Activated naive CD8-positive, alpha-beta T cell treated with anti-CD3 and anti-CD28 coated beads for 36 hours (primary cell): ENCODE measurements around the gene NTN5. TPM values are rescaled to one million over a fixed set of nuclear protein-coding genes. Genes with fewer than 3 reads are reported as not detected.

Source experiments
- DNase-seq: peaks from one replicate; pipeline ENCODE4 v3.0.0; 2021
- H3K27ac Mint-ChIP-seq: one replicate; pipeline ENCODE4 v1.8.0; 2022; ENCODE audit warnings: mild to moderate bottlenecking, moderate library complexity, mixed read lengths
- H3K27me3 Mint-ChIP-seq: one replicate; pipeline ENCODE4 v1.8.0; 2022; ENCODE audit warnings: mild to moderate bottlenecking, mixed read lengths
- H3K36me3 Mint-ChIP-seq: one replicate; pipeline ENCODE4 v1.8.0; 2021; ENCODE audit warnings: mild to moderate bottlenecking, mixed read lengths
- H3K4me1 Mint-ChIP-seq: one replicate; pipeline ENCODE4 v1.8.0; 2021; ENCODE audit warnings: mixed read lengths
- H3K4me3 Mint-ChIP-seq: one replicate; pipeline ENCODE4 v1.8.0; 2022; ENCODE audit warnings: mild to moderate bottlenecking, moderate library complexity, mixed read lengths
- H3K9me3 Mint-ChIP-seq: one replicate; pipeline ENCODE4 v1.8.0; 2022; ENCODE audit warnings: mixed read lengths
- total RNA-seq, 2 experiments: library from RNA; stranded (reverse); gene quantifications; one replicate each; pipeline ENCODE4 v1.2.3, GENCODE V29; 2021

NTN5 gene
- total RNA-seq, 2 experiments from 2014 or later, result 0.21 to 0.24 TPM

- Mint-ChIP-seq H3K27me3 (no peaks in the 10 kb centered on the region), H3K4me1 (peaks cover 15% of the 10 kb centered on the region), H3K9me3 (no peaks in the 10 kb centered on the region), H3K4me3 (peak overlapping the region; percentile 34), H3K27ac (peak overlapping the region; percentile 60), H3K36me3 (peaks cover 42% of the 10 kb centered on the region)
- no peak for DNase-seq
Observed at GRCh38 chr19:48613852-48614435, 58.9 kb downstream of the NTN5 start.

- H3K27me3 Mint-ChIP-seq, result no peaks in the 10 kb centered on the region
- peaks cover 15% of the 10 kb centered on the region for H3K4me1 Mint-ChIP-seq
- H3K36me3 Mint-ChIP-seq, result peaks cover 37% of the 10 kb centered on the region
- H3K9me3 Mint-ChIP-seq, result no peaks in the 10 kb centered on the region
- DNase-seq, result no peak
- peak overlapping the region; percentile 50 for H3K27ac Mint-ChIP-seq
- H3K4me3 Mint-ChIP-seq, result peak overlapping the region; percentile 6
Observed at GRCh38 chr19:48613024-48613851, 59.6 kb downstream of the NTN5 start.

GRCh38 chr19:48611872-48612271, 60.9 kb downstream of the NTN5 start:
- Mint-ChIP-seq H3K4me3 (no peak overlapping the region), H3K27me3 (no peaks in the 10 kb centered on the region), H3K4me1 (peaks cover 10% of the 10 kb centered on the region), H3K9me3 (no peaks in the 10 kb centered on the region), H3K27ac (peak overlapping the region; percentile 54), H3K36me3 (peaks cover 23% of the 10 kb centered on the region)
- DNase-seq, result no peak

Other genes with a start within 250 kb of the NTN5 start
- 10 to 100 TPM; 91.1 to 98.5 TPM for gene GRWD1, start 227.0 kb downstream of the NTN5 start, total RNA-seq
- gene KCNJ14, start 217.4 kb downstream of the NTN5 start, total RNA-seq, result 1 to 10 TPM; 1.4 to 1.5 TPM
- 10 to 100 TPM; 18.2 to 21.7 TPM for gene CYTH2, start 203.6 kb downstream of the NTN5 start, total RNA-seq
- gene LMTK3, start 161.2 kb downstream of the NTN5 start, total RNA-seq, result 1 to 10 TPM; 2.2 to 2.8 TPM
- gene SULT2B1, start 120.8 kb downstream of the NTN5 start, total RNA-seq, result not detected
- not detected for gene SPACA4, start 66.3 kb downstream of the NTN5 start, total RNA-seq
- gene FAM83E, start 57.9 kb downstream of the NTN5 start, total RNA-seq, result 1 to 10 TPM; 4.4 TPM
- 1,000 to 10,000 TPM; 1,968 to 2,008 TPM for gene RPL18, start 53.8 kb downstream of the NTN5 start, total RNA-seq
- gene SPHK2, start 53.5 kb downstream of the NTN5 start, total RNA-seq, result 10 to 100 TPM; 36.7 to 40.8 TPM
- 10 to 100 TPM in 1 of 2 experiments, 1 to 10 TPM in 1; 9.3 to 10.1 TPM for gene DBP, start 35.6 kb downstream of the NTN5 start, total RNA-seq
- 10 to 100 TPM; 11.9 to 14.1 TPM for gene CA11, start 26.8 kb downstream of the NTN5 start, total RNA-seq
- gene FUT2, start 23.0 kb upstream of the NTN5 start, total RNA-seq, result not detected
- gene MAMSTR, start 46.7 kb upstream of the NTN5 start, total RNA-seq, result under 1 TPM; 0.41 to 0.46 TPM
- under 1 TPM; 0.40 to 0.49 TPM for gene RASIP1, start 67.6 kb upstream of the NTN5 start, total RNA-seq
- not detected for gene IZUMO1, start 73.9 kb upstream of the NTN5 start, total RNA-seq
- under 1 TPM; 0.06 to 0.12 TPM for gene FUT1, start 79.6 kb upstream of the NTN5 start, total RNA-seq
- not detected for gene FGF21, start 82.5 kb upstream of the NTN5 start, total RNA-seq
- gene BCAT2, start 138.0 kb upstream of the NTN5 start, total RNA-seq, result 10 to 100 TPM; 62.6 to 63.6 TPM
- under 1 TPM; 0.35 to 0.66 TPM for gene HSD17B14, start 163.5 kb upstream of the NTN5 start, total RNA-seq
- gene PLEKHA4, start 195.6 kb upstream of the NTN5 start, total RNA-seq, result 1 to 10 TPM; 5.8 to 7.6 TPM
- gene PPP1R15A, start 199.4 kb upstream of the NTN5 start, total RNA-seq, result 10 to 100 TPM; 60.8 to 65.4 TPM
- under 1 TPM; 0.12 to 0.16 TPM for gene TULP2, start 225.7 kb upstream of the NTN5 start, total RNA-seq
- 10 to 100 TPM; 90.6 to 91.7 TPM for gene NUCB1, start 227.3 kb upstream of the NTN5 start, total RNA-seq